ENCODE results near the gene SMAD4. TPM values are rescaled to one million over a fixed set of nuclear protein-coding genes. Genes with fewer than 3 reads are reported as not detected.

SMAD4 gene
- total and polyA plus RNA-seq, 2 of the 13 experiments (the other 11 are each of a cell fraction or from before 2014, with no cell fraction given): 70.2 to 72.0 TPM

DNA sequence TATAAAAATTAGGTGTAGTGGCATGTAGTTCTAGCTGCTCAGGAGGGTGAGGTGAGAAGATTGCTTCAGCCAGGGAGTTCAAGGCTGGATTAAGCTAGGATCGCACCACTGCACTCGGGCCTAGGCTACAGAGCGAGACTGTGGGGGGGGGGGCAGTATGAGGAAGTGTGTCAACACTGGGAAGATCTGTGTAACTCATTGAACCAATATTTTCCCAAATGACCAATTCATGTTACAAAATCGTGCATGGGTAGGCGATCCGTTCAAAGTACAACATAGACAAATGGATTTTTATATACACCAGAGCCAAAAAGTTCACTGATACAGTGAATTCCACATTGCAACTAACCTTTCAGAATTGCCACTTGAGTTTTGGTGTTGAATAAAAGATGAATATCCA is 8.1 kb downstream of the SMAD4 start (continued):
- TF ChIP-seq, protein P1, sequence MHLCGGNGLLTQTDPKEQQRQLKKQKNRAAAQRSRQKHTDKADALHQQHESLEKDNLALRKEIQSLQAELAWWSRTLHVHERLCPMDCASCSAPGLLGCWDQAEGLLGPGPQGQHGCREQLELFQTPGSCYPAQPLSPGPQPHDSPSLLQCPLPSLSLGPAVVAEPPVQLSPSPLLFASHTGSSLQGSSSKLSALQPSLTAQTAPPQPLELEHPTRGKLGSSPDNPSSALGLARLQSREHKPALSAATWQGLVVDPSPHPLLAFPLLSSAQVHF (CRISPR knock-in tag; IDR thresholded peaks at IDR 0.05): no peak
- no peak for TF ChIP-seq RELA (CRISPR knock-in tag; IDR thresholded peaks at IDR 0.05)
- peak; percentile 75 for TF ChIP-seq POGZ (CRISPR knock-in tag; IDR thresholded peaks at IDR 0.05)
- TF ChIP-seq, protein P2, sequence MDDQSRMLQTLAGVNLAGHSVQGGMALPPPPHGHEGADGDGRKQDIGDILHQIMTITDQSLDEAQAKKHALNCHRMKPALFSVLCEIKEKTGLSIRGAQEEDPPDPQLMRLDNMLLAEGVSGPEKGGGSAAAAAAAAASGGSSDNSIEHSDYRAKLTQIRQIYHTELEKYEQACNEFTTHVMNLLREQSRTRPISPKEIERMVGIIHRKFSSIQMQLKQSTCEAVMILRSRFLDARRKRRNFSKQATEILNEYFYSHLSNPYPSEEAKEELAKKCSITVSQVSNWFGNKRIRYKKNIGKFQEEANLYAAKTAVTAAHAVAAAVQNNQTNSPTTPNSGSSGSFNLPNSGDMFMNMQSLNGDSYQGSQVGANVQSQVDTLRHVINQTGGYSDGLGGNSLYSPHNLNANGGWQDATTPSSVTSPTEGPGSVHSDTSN (CRISPR knock-in tag; IDR thresholded peaks at IDR 0.05; ENCODE audit: borderline replicate concordance): no peak
- no peak for TF ChIP-seq NR1H2 (CRISPR knock-in tag; IDR thresholded peaks at IDR 0.05; ENCODE audit: borderline replicate concordance, low read depth)
- TF ChIP-seq SYNCRIP (IDR thresholded peaks at IDR 0.05; ENCODE audit: insufficient read depth, low read depth, low read length): no peak
- TF ChIP-seq ZNF619 (CRISPR knock-in tag; IDR thresholded peaks at IDR 0.05): no peak
- no peak for TF ChIP-seq ZNF724P (CRISPR knock-in tag; IDR thresholded peaks at IDR 0.05; ENCODE audit: borderline replicate concordance)
- TF ChIP-seq GFI1 (CRISPR knock-in tag; IDR thresholded peaks at IDR 0.05; ENCODE audit: borderline replicate concordance): no peak
- TF ChIP-seq AGO2 (optimal IDR thresholded peaks at IDR 0.05; ENCODE audit: low read depth, low read length): no peak
- TF ChIP-seq RFXAP (CRISPR knock-in tag; IDR thresholded peaks at IDR 0.05; ENCODE audit: borderline replicate concordance): no peak
- TF ChIP-seq ZNF616 (CRISPR knock-in tag; IDR thresholded peaks at IDR 0.05; ENCODE audit: low read depth): no peak
- no peak for TF ChIP-seq MTA1 (CRISPR knock-in tag; IDR thresholded peaks at IDR 0.05; ENCODE audit: borderline replicate concordance)
- TF ChIP-seq, protein P3, sequence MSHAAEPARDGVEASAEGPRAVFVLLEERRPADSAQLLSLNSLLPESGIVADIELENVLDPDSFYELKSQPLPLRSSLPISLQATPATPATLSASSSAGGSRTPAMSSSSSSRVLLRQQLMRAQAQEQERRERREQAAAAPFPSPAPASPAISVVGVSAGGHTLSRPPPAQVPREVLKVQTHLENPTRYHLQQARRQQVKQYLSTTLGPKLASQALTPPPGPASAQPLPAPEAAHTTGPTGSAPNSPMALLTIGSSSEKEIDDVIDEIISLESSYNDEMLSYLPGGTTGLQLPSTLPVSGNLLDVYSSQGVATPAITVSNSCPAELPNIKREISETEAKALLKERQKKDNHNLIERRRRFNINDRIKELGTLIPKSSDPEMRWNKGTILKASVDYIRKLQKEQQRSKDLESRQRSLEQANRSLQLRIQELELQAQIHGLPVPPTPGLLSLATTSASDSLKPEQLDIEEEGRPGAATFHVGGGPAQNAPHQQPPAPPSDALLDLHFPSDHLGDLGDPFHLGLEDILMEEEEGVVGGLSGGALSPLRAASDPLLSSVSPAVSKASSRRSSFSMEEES (CRISPR knock-in tag; IDR thresholded peaks at IDR 0.05): no peak
- no peak for TF ChIP-seq ZC3H13 (CRISPR knock-in tag; IDR thresholded peaks at IDR 0.05)
- no peak for TF ChIP-seq ZNF451 (CRISPR knock-in tag; IDR thresholded peaks at IDR 0.05)
- TF ChIP-seq, protein P4, sequence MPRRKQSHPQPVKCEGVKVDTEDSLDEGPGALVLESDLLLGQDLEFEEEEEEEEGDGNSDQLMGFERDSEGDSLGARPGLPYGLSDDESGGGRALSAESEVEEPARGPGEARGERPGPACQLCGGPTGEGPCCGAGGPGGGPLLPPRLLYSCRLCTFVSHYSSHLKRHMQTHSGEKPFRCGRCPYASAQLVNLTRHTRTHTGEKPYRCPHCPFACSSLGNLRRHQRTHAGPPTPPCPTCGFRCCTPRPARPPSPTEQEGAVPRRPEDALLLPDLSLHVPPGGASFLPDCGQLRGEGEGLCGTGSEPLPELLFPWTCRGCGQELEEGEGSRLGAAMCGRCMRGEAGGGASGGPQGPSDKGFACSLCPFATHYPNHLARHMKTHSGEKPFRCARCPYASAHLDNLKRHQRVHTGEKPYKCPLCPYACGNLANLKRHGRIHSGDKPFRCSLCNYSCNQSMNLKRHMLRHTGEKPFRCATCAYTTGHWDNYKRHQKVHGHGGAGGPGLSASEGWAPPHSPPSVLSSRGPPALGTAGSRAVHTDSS (CRISPR knock-in tag; conservative IDR thresholded peaks at IDR 0.05): no peak
- peak; percentile 48; the same call in 1 of the 2 replicates for TF ChIP-seq NR2F6 (IDR thresholded peaks at IDR 0.05)
- 0 out of 2 replicates have a peak, but pooled peaks have one; percentile 22 for TF ChIP-seq NR2F6 (CRISPR knock-in tag; IDR thresholded peaks at IDR 0.05)
- TF ChIP-seq TCF7 (IDR thresholded peaks at IDR 0.05; ENCODE audit: low read depth): 0 out of 2 replicates have a peak, but pooled peaks have one; percentile 25
- TF ChIP-seq PHF8 (CRISPR knock-in tag; IDR thresholded peaks at IDR 0.05): no peak
- 0 out of 2 replicates have a peak, but pooled peaks have one; percentile 1 for TF ChIP-seq ZSCAN20 (CRISPR knock-in tag; IDR thresholded peaks at IDR 0.05; ENCODE audit: borderline replicate concordance)
- no peak for TF ChIP-seq NFE2L2 (IDR thresholded peaks at IDR 0.05; ENCODE audit: low read length)
- TF ChIP-seq ZNF878 (CRISPR knock-in tag; IDR thresholded peaks at IDR 0.05): 0 out of 2 replicates have a peak, but pooled peaks have one; percentile 57
- no peak for TF ChIP-seq ZNF329 (CRISPR knock-in tag; IDR thresholded peaks at IDR 0.05; ENCODE audit: low read depth)
- 0 out of 2 replicates have a peak, but pooled peaks have one; percentile 23 for TF ChIP-seq JUN (CRISPR knock-in tag; IDR thresholded peaks at IDR 0.05)
- TF ChIP-seq ZNF383 (CRISPR knock-in tag; IDR thresholded peaks at IDR 0.05; ENCODE audit: borderline replicate concordance): no peak
- no peak for TF ChIP-seq HDAC1 (CRISPR knock-in tag; IDR thresholded peaks at IDR 0.05)
- no peak for TF ChIP-seq ZNF33A (CRISPR knock-in tag; IDR thresholded peaks at IDR 0.05; ENCODE audit: borderline replicate concordance)
